GM18870 (cell line): ENCODE measurements around the gene SMIM20.
"Not testable (repeated sequence)": the region's sequence is repeated elsewhere in the genome, so short reads cannot be mapped to it uniquely, and the experiment has no call there.

Experiments
- ATAC-seq: cut with Tn5 transposase; IDR thresholded peaks from one replicate; pipeline ENCODE4 v1.9.1; 2021; ENCODE audit warnings: moderate library complexity; ENCODE audit not compliant: unreplicated experiment

Gene SMIM20

GRCh38 chr4:25890571-25891485, 23.2 kb upstream of the SMIM20 start:
- no peak for ATAC-seq

GRCh38 chr4:25892796-25893195, 21.2 kb upstream of the SMIM20 start:
- ATAC-seq: no peak

GRCh38 chr4:25896776-25897539, 17.1 kb upstream of the SMIM20 start:
- ATAC-seq: no peak

GRCh38 chr4:25900310-25900709, 13.7 kb upstream of the SMIM20 start:
- ATAC-seq: no peak

GRCh38 chr4:25901030-25901430, 13.0 kb upstream of the SMIM20 start:
- ATAC-seq: no peak

- no peak for ATAC-seq
These were observed 9.9 kb upstream of the SMIM20 start for GRCh38 chr4:25903900-25904747.

- ATAC-seq: no peak
These were observed 9.3 kb upstream of the SMIM20 start for GRCh38 chr4:25904748-25905082.

GRCh38 chr4:25905371-25905770, 8.6 kb upstream of the SMIM20 start:
- no peak for ATAC-seq

GRCh38 chr4:25906113-25906512, 7.9 kb upstream of the SMIM20 start:
- not testable (repeated sequence) for ATAC-seq

- no peak for ATAC-seq
These were observed 5.5 kb upstream of the SMIM20 start for GRCh38 chr4:25908491-25908901.

- no peak for ATAC-seq
These were observed 2.7 kb upstream of the SMIM20 start for GRCh38 chr4:25911356-25911755.

GRCh38 chr4:25913056-25913850, 767 bp upstream of the SMIM20 start:
- ATAC-seq: peak; percentile 2

GRCh38 chr4:25914670-25915352, 791 bp downstream of the SMIM20 start:
- no peak for ATAC-seq

- no peak for ATAC-seq
These were observed 1.3 kb downstream of the SMIM20 start for GRCh38 chr4:25915353-25915705.

GRCh38 chr4:25916870-25917269, 2.9 kb downstream of the SMIM20 start:
- ATAC-seq: no peak

- ATAC-seq: no peak
These were observed 5.7 kb downstream of the SMIM20 start for GRCh38 chr4:25919676-25920075.

- ATAC-seq: no peak
These were observed 7.9 kb downstream of the SMIM20 start for GRCh38 chr4:25921922-25922321.

GRCh38 chr4:25922812-25923369, 8.9 kb downstream of the SMIM20 start:
- no peak for ATAC-seq

- no peak for ATAC-seq
These were observed 9.7 kb downstream of the SMIM20 start for GRCh38 chr4:25923745-25924144.
